Neutrophil (primary cell): ENCODE measurements around the gene LRRTM4.
"Not testable (repeated sequence)": the region's sequence is repeated elsewhere in the genome, so short reads cannot be mapped to it uniquely, and the experiment has no call there.

Source experiments
- H3K27ac ChIP-seq: fragments of 200-600 bp; sonication (generic); 2 replicates; pipeline ENCODE4 v1.5.1; 2016; ENCODE audit warnings: mild to moderate bottlenecking, moderate library complexity
- H3K27me3 ChIP-seq: fragments of 200-600 bp; sonication (generic); 2 replicates; pipeline ENCODE4 v1.6.0; 2016; ENCODE audit warnings: mild to moderate bottlenecking
- H3K36me3 ChIP-seq: fragments of 200-600 bp; sonication (generic); 2 replicates; pipeline ENCODE4 v1.5.1; 2017
- H3K4me1 ChIP-seq, 2 experiments: fragments of 200-600 bp in 1 of 2; sonication (generic) in 1 of 2; 1 replicate in 1 of 2; 2 replicates in 1 of 2; pipeline versions ENCODE4 v1.5.1 to v1.6.1; 2013 to 2016; ENCODE audit warnings: low read depth in 1 of 2, low read length in 1 of 2, mild to moderate bottlenecking in 1 of 2, moderate library complexity in 1 of 2; ENCODE audit not compliant: control insufficient read depth in 1 of 2, insufficient read depth in 1 of 2
- H3K4me3 ChIP-seq, 2 experiments: fragments of 200-600 bp in 1 of 2; sonication (generic) in 1 of 2; 1 replicate in 1 of 2; 2 replicates in 1 of 2; pipeline ENCODE4 v1.5.1; 2013 to 2016; ENCODE audit warnings: low read depth in 1 of 2, low read length in 1 of 2, mild to moderate bottlenecking in 1 of 2, moderate library complexity in 1 of 2
- H3K9me3 ChIP-seq: fragments of 200-600 bp; sonication (generic); 2 replicates; pipeline ENCODE4 v1.5.1; 2016
- CTCF ChIP-seq: fragments of 200-600 bp; sonication (generic); IDR thresholded peaks from 2 replicates; pipeline ENCODE4 v1.5.1; 2016; ENCODE audit warnings: antibody characterized with exemption

The LRRTM4 gene

GRCh38 chr2:77179297-77179696 is 342.9 kb downstream of the LRRTM4 start:
- TF ChIP-seq CTCF = no peak
- no peaks in the 10 kb centered on the region for H3K27me3 ChIP-seq
- no peaks in the 10 kb centered on the region for H3K36me3 ChIP-seq
- no peak overlapping the region for H3K4me3 ChIP-seq
- H3K9me3 ChIP-seq = no peaks in the 10 kb centered on the region
- H3K27ac ChIP-seq = no peak overlapping the region
- H3K4me1 ChIP-seq = no peaks in the 10 kb centered on the region

DNA sequence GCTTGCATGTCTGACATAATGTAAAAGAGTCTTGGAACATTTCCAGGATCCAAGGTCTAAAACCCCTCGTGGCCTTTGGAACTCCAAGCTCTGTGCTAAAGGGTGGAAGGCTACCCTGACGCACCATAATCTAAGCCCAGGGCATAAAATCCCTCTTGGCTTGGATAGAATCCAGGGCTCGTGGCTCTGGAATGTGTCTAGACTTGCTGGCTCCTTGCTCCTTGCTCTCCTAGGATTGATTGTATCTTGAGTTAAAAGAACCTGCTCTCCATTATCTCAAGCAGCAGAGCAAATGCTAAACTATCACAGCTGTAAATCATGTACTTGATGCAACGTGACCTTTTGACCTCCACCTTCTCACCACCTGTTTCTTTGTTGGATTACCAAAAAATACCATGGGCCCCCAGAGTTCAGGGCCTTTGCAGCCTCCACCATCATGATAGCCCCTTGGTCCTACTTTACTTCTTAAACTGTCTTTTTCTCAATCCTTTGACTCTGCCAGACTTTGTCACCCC is 346.9 kb downstream of the LRRTM4 start:
- H3K36me3 ChIP-seq, H3K27ac ChIP-seq, H3K27me3 ChIP-seq, H3K9me3 ChIP-seq, H3K4me1 ChIP-seq, H3K4me3 ChIP-seq: not testable (repeated sequence)

DNA sequence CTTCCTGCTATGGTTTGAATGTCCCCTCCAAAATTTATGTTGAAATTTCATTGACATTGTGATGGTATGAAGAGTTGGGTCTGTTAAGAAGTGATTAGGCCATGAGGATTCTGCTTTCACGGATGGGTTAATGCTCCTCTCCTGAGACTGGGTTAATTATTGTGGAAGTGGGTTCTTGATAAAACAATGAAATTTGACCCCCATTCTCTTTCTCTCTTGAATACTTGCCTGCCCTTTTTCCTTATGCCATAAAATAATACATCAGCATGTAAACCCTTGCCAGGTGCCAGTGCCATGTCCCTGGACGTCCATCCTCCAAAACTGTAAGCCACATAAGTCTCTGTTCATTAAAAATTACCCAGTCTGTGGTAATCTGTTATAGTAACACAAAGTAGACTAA is 352.8 kb downstream of the LRRTM4 start:
- Histone ChIP-seq H3K36me3 (no peaks in the 10 kb centered on the region), H3K4me3 (no peak overlapping the region), H3K27ac (no peak overlapping the region), H3K4me1 (no peaks in the 10 kb centered on the region), H3K9me3 (no peaks in the 10 kb centered on the region), H3K27me3 (no peaks in the 10 kb centered on the region)
- no peak for TF ChIP-seq CTCF

DNA sequence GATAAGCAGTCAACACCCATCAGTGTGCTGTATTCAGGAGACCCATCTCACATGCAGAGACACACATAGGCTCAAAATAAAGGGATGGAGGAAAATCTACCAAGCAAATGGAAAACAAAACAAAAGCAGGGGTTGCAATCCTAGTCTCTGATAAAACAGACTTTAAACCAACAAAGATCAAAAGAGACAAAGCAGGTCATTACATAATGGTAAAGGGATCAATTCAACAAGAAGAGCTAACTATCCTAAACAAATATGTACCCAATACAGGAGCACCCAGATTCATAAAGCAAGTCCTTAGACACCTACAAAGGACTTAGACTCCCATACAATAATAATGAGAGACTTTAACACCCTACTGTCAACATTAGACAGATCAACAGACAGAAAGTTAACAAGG is 358.2 kb downstream of the LRRTM4 start:
- not testable (repeated sequence) for H3K4me1 ChIP-seq, H3K4me3 ChIP-seq, H3K27me3 ChIP-seq, H3K27ac ChIP-seq, H3K9me3 ChIP-seq, H3K36me3 ChIP-seq

- no peak overlapping the region for H3K27ac ChIP-seq
- H3K4me3 ChIP-seq = no peak overlapping the region
Observed at GRCh38 chr2:77161009-77161408, 361.2 kb downstream of the LRRTM4 start.

DNA sequence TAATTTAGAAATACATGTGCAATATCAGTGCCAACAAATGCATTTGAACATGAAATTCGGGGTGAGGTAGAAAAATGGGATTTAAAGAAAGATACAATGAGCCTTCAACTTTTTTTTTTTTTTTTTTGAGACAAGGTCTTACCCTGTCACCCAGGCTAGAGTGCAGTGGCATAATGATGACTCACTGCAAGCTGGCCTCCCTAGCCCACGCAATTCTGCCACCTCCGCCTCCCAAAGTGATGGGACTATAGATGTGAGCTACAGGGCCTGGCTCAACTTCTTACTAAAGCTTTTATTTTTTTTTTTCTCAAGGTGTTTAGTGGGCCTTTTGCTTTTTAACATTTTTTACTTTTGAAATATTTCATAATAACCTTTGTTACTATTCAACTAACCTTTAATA is 365.6 kb downstream of the LRRTM4 start:
- no peak for TF ChIP-seq CTCF
- Histone ChIP-seq H3K27me3 (no peaks in the 10 kb centered on the region), H3K9me3 (no peaks in the 10 kb centered on the region), H3K4me3 (no peak overlapping the region), H3K36me3 (no peaks in the 10 kb centered on the region), H3K4me1 (no peaks in the 10 kb centered on the region), H3K27ac (no peak overlapping the region)

More at GRCh38 chr2:77161009-77161408, 361.2 kb downstream of the LRRTM4 start:
- TF ChIP-seq CTCF = no peak
- Histone ChIP-seq H3K36me3 (no peaks in the 10 kb centered on the region), H3K4me1 (no peaks in the 10 kb centered on the region), H3K9me3 (peaks cover 7% of the 10 kb centered on the region), H3K27me3 (no peaks in the 10 kb centered on the region)

GRCh38 chr2:77155511-77155910 is 366.7 kb downstream of the LRRTM4 start:
- Histone ChIP-seq H3K4me1 (no peaks in the 10 kb centered on the region), H3K9me3 (no peaks in the 10 kb centered on the region), H3K27ac (no peak overlapping the region), H3K4me3 (no peak overlapping the region), H3K27me3 (no peaks in the 10 kb centered on the region), H3K36me3 (no peaks in the 10 kb centered on the region)
- TF ChIP-seq CTCF = no peak
